Smooth muscle cell (in vitro differentiated cells): ENCODE measurements around the gene ZNRF1. TPM values are rescaled to one million over a fixed set of nuclear protein-coding genes. Genes with fewer than 3 reads are reported as not detected.

Source experiments
- DNase-seq: peaks from one replicate; lab custom pipeline; 2025; ENCODE audit not compliant: unreplicated experiment; lab: John Stamatoyannopoulos, UW
- H2AFZ ChIP-seq: fragments of 200-600 bp; sonication (generic); 2 replicates; pipeline ENCODE4 v1.6.0; 2016; ENCODE audit warnings: antibody characterized with exemption, low read depth, mild to moderate bottlenecking
- H3F3A ChIP-seq: fragments of 200-600 bp; sonication (generic); 2 replicates; pipeline ENCODE4 v1.6.0; 2017; ENCODE audit warnings: antibody characterized with exemption, low read depth
- H3K27ac ChIP-seq: fragments of 200-600 bp; sonication (generic); 2 replicates; pipeline ENCODE4 v1.5.1; 2016; ENCODE audit warnings: low read depth, mild to moderate bottlenecking
- H3K27me3 ChIP-seq: fragments of 200-600 bp; sonication (generic); 2 replicates; pipeline ENCODE4 v1.6.1; 2016; ENCODE audit warnings: low read depth, mild to moderate bottlenecking
- H3K36me3 ChIP-seq: fragments of 200-600 bp; sonication (generic); 2 replicates; pipeline ENCODE4 v1.5.1; 2016; ENCODE audit warnings: low read depth
- H3K4me1 ChIP-seq: fragments of 200-600 bp; sonication (generic); 2 replicates; pipeline ENCODE4 v1.5.1; 2016; ENCODE audit warnings: low read depth
- H3K4me2 ChIP-seq: fragments of 200-600 bp; sonication (generic); 2 replicates; pipeline ENCODE4 v1.6.0; 2016; ENCODE audit warnings: mild to moderate bottlenecking
- H3K4me3 ChIP-seq: fragments of 200-600 bp; sonication (generic); 2 replicates; pipeline ENCODE4 v1.5.1; 2016; ENCODE audit warnings: mild to moderate bottlenecking
- H3K79me2 ChIP-seq: fragments of 200-600 bp; sonication (generic); 2 replicates; pipeline ENCODE4 v1.6.0; 2016; ENCODE audit warnings: low read depth, mild to moderate bottlenecking
- H3K9ac ChIP-seq: fragments of 200-600 bp; sonication (generic); 2 replicates; pipeline ENCODE4 v1.6.0; 2016; ENCODE audit warnings: low read depth
- H3K9me3 ChIP-seq: fragments of 200-600 bp; sonication (generic); replicated peaks from 2 replicates; pipeline ENCODE4 v1.5.1; 2016; ENCODE audit warnings: low read depth
- H4K20me1 ChIP-seq: fragments of 200-600 bp; sonication (generic); 2 replicates; pipeline ENCODE4 v1.6.0; 2016; ENCODE audit warnings: low read depth
- WGBS: methylation state at CpG from one replicate; pipeline ENCODE4 v1.1.7; 2016; ENCODE audit warnings: low lambda C conversion rate; 5-methylcytosine and 5-hydroxymethylcytosine counted together
- polyA plus RNA-seq: library from polyadenylated mRNA; unstranded; fragments of >200 nt; fragmentation: Nextera tagmentation; extraction: Ambion mirVana; gene quantifications from 2 replicates; pipeline ENCODE4 v1.2.1, GENCODE V29; 2016
- total RNA-seq: library from RNA; depleted of rRNA; stranded (reverse); fragments of >200 nt; gene quantifications from 2 replicates; pipeline ENCODE4 v1.2.3, GENCODE V29; 2014
- TF ChIP-seq, protein P1 (sequence below): fragments of 200-600 bp; sonication (generic); IDR thresholded peaks from 2 replicates; pipeline ENCODE4 v1.5.1; 2017; ENCODE audit warnings: borderline replicate concordance, mild to moderate bottlenecking, antibody characterized with exemption; ENCODE audit not compliant: insufficient read depth, poor library complexity, severe bottlenecking

The ZNRF1 gene
- total and polyA plus RNA-seq, 2 experiments from 2014 or later: 18.2 to 45.4 TPM

DNA sequence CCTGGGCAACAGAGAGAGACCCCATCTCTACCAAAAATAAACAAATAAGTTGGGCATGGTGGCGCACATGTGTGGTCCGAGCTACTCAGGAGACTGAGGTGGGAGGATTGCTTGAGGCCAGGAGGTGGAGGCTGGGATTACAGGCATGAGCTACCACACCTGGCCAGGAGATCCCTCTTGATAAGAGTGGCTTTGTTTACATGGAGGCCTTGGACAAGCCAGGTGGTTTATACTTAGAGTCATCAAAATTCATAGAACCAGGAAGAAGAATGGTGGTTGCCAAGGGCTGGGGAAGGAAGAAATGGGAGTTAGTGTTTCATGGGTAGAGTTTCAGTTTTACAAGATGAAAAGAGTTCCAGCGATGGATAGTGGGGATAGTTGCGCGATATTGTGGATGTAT, 140.7 kb downstream of the ZNRF1 start:
- no peak for DNase-seq

DNA sequence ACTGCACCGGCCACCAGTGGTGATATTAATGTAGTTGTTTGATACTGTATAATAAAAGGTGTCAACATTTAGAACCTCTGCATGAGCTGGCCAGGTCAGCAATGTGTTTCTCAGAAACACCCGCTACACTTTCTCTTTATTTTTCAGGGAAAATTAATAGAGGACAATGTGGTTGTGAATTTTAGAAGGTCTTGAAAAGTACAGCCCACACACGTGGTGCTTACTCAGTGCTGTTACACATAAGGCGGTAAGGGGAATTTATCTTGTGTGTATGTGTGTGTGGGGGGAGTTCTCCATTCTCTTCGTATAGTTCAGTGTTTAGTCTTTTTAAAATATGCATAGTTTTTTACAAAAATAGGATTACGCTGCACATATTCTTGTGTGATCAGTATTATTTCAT, 145.1 kb downstream of the ZNRF1 start:
- no peak overlapping the region for H3K27ac ChIP-seq
- no peaks in the 10 kb centered on the region for H4K20me1 ChIP-seq
- peaks cover 1% of the 10 kb centered on the region for H3K79me2 ChIP-seq
- no peak overlapping the region for H3K4me3 ChIP-seq
- TF ChIP-seq, protein P1, sequence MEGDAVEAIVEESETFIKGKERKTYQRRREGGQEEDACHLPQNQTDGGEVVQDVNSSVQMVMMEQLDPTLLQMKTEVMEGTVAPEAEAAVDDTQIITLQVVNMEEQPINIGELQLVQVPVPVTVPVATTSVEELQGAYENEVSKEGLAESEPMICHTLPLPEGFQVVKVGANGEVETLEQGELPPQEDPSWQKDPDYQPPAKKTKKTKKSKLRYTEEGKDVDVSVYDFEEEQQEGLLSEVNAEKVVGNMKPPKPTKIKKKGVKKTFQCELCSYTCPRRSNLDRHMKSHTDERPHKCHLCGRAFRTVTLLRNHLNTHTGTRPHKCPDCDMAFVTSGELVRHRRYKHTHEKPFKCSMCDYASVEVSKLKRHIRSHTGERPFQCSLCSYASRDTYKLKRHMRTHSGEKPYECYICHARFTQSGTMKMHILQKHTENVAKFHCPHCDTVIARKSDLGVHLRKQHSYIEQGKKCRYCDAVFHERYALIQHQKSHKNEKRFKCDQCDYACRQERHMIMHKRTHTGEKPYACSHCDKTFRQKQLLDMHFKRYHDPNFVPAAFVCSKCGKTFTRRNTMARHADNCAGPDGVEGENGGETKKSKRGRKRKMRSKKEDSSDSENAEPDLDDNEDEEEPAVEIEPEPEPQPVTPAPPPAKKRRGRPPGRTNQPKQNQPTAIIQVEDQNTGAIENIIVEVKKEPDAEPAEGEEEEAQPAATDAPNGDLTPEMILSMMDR: no peak
- H3K4me1 ChIP-seq: peaks cover 3% of the 10 kb centered on the region
- no peaks in the 10 kb centered on the region for H3F3A ChIP-seq
- 84% methylated on average over 6 of the region's 6 CpGs for WGBS
- no peaks in the 10 kb centered on the region for H3K27me3 ChIP-seq
- H3K9me3 ChIP-seq: no peaks in the 10 kb centered on the region
- no peak for DNase-seq
- H3K9ac ChIP-seq: no peak overlapping the region
- H3K4me2 ChIP-seq: no peak overlapping the region
- H2AFZ ChIP-seq: no peak overlapping the region
- H3K36me3 ChIP-seq: no peaks in the 10 kb centered on the region

More for the DNA sequence above, 140.7 kb downstream of the ZNRF1 start:
- H3K36me3 ChIP-seq: no peaks in the 10 kb centered on the region
- H3K4me2 ChIP-seq: no peak overlapping the region
- H3K27me3 ChIP-seq: no peaks in the 10 kb centered on the region
- no peak overlapping the region for H3K27ac ChIP-seq
- 96% methylated on average over 5 of the region's 5 CpGs for WGBS
- H4K20me1 ChIP-seq: no peaks in the 10 kb centered on the region
- H3K4me1 ChIP-seq: no peaks in the 10 kb centered on the region
- no peaks in the 10 kb centered on the region for H3F3A ChIP-seq
- no peaks in the 10 kb centered on the region for H3K9me3 ChIP-seq
- H3K4me3 ChIP-seq: no peak overlapping the region
- no peaks in the 10 kb centered on the region for H3K79me2 ChIP-seq
- no peak overlapping the region for H2AFZ ChIP-seq
- H3K9ac ChIP-seq: no peak overlapping the region
- TF ChIP-seq, protein P1: no peak

DNA sequence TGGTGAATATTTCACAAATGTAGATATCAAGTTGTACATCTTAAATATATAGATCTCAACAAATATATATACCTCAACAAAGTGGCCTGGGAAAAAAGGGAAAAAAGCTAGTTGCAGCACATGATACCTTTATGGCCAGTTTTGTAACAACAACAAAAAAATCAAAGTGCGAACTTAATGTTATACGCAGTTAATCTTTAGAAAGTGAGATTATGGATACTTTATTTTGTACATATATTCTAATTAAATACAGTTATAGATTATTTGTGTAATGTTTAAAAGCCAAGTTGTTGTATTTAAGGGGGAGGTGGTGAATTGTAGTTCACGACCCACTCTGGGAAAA, 149.1 kb downstream of the ZNRF1 start:
- Histone ChIP-seq H3K9me3 (peaks cover 6% of the 10 kb centered on the region), H3K9ac (peak overlapping the region; percentile 94), H4K20me1 (no peaks in the 10 kb centered on the region), H3K79me2 (peaks cover 40% of the 10 kb centered on the region), H3K4me1 (peaks cover 3% of the 10 kb centered on the region), H3K36me3 (peaks cover 20% of the 10 kb centered on the region), H3K27me3 (no peaks in the 10 kb centered on the region), H3K27ac (peak overlapping the region; percentile 89), H3K4me2 (peak overlapping the region; percentile 86), H3F3A (no peaks in the 10 kb centered on the region), H3K4me3 (peak overlapping the region; percentile 93), H2AFZ (peak overlapping the region; percentile 30)
- no peak for DNase-seq
- WGBS: 63% methylated on average over 3 of the region's 3 CpGs
- TF ChIP-seq, protein P1: no peak
